HCT116 (cell line): ENCODE results near the gene ZNF367.

Experiments
- CEBPB ChIP-seq: IDR thresholded peaks from 2 replicates; pipeline ENCODE4 v1.6.1; 2012; ENCODE audit warnings: low read depth
- TF ChIP-seq, protein P1 (sequence below), 3 experiments: fragments of 200-600 bp in 1 of 3; sonication (generic) in 1 of 3; IDR thresholded peaks in 2 of 3; conservative IDR thresholded peaks in 1 of 3; 2 replicates each; pipeline ENCODE4 v1.5.1; 2012 to 2017; ENCODE audit warnings: low read depth in 2 of 3, low read length in 2 of 3, antibody characterized with exemption in 1 of 3, borderline replicate concordance in 1 of 3, control low read depth in 1 of 3, mild to moderate bottlenecking in 1 of 3, mixed read lengths in 1 of 3, mixed run types in 1 of 3, moderate library complexity in 1 of 3; ENCODE audit not compliant: insufficient read depth in 1 of 3

DNA sequence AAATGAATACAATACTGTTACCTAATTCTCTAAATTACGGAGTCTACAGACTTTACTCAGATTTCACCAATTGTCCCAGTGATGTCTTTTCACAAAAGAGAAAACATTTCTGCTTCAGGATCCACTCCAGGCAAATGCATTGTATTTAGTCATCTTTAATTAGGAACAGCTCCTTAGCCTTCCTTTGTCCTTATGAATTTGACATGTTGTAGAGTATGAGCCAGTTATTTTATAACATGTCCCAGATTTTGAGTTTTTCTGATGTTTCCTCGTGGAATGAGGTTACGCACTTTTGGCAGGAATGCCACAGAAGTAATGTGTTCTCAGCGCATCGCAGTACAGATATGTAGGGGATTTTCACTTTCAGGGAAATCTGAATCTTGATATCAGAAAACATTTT lies 42.3 kb upstream of the ZNF367 start:
- TF ChIP-seq, protein P1, sequence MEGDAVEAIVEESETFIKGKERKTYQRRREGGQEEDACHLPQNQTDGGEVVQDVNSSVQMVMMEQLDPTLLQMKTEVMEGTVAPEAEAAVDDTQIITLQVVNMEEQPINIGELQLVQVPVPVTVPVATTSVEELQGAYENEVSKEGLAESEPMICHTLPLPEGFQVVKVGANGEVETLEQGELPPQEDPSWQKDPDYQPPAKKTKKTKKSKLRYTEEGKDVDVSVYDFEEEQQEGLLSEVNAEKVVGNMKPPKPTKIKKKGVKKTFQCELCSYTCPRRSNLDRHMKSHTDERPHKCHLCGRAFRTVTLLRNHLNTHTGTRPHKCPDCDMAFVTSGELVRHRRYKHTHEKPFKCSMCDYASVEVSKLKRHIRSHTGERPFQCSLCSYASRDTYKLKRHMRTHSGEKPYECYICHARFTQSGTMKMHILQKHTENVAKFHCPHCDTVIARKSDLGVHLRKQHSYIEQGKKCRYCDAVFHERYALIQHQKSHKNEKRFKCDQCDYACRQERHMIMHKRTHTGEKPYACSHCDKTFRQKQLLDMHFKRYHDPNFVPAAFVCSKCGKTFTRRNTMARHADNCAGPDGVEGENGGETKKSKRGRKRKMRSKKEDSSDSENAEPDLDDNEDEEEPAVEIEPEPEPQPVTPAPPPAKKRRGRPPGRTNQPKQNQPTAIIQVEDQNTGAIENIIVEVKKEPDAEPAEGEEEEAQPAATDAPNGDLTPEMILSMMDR (IDR thresholded peaks at IDR 0.05 in 2 of 3, conservative IDR thresholded peaks at IDR 0.05 in 1 of 3; ENCODE audit: borderline replicate concordance in 1 of 3, insufficient read depth in 1 of 3, low read depth in 2 of 3, low read length in 2 of 3), result no peak
- TF ChIP-seq CEBPB, result no peak
